HG03280 (cell line): ENCODE results near the gene PLA2G2F.

ENCODE experiments used
- ATAC-seq: cut with Tn5 transposase; IDR thresholded peaks from one replicate; pipeline ENCODE4 v1.9.1; 2021; ENCODE audit warnings: mild to moderate bottlenecking, moderate library complexity; ENCODE audit not compliant: unreplicated experiment

Gene PLA2G2F

GRCh38 chr1:20168564-20169491, 29.7 kb downstream of the PLA2G2F start:
- ATAC-seq: no peak

DNA sequence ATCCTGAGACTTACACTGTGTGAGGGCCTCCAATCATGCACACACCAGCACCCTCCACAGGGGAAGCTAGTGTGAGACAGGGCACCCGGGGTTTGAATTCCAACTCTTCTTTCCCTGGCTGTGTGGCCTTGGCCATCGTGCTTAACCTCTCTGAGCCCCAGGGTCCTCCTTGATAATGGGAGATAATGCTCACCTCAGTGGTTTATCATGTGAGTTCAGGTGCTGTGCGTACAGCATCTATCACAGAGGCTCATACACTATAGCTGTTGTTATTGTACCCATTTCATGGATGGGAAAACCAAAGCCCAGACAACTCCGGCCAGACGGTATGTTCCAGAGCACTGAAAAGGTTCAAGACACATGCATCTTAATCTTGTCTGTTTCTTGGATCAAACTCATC, 30.8 kb downstream of the PLA2G2F start:
- no peak for ATAC-seq

GRCh38 chr1:20172033-20172590, 33.0 kb downstream of the PLA2G2F start:
- ATAC-seq: no peak

DNA sequence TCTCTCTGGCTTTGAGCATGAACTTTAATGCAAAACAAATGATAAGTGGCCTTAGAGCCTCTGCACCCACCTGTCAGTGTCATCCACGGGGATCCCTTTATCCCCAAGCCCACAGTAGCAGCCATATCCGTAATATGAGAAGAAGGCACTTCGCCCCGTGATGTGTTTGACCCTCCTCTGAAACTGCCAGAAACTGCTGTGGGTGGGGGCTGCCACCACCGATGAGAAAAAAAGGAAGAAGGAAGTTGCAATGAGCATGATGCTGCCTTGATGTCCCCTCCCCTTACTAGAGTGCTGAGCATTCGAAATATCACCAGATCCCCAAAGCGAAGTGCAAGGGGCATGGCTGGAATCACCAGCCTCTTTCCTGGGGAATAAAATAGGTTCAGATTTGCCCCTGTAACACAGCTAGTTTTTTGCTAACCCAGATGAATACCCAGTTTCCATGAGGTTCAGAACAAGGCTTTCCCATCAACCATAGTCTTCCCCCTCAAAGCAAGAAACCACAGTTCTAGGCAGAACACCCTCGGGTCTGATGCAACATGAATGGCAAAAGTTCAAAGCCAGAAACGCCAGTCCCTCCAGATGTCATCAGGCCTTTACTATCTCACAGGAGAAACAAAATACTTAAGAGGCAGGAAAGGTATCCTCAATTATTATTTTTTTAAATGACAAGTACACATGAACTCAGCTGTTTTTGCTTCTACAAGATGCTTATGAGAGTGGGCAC, 36.0 kb downstream of the PLA2G2F start:
- no peak for ATAC-seq

DNA sequence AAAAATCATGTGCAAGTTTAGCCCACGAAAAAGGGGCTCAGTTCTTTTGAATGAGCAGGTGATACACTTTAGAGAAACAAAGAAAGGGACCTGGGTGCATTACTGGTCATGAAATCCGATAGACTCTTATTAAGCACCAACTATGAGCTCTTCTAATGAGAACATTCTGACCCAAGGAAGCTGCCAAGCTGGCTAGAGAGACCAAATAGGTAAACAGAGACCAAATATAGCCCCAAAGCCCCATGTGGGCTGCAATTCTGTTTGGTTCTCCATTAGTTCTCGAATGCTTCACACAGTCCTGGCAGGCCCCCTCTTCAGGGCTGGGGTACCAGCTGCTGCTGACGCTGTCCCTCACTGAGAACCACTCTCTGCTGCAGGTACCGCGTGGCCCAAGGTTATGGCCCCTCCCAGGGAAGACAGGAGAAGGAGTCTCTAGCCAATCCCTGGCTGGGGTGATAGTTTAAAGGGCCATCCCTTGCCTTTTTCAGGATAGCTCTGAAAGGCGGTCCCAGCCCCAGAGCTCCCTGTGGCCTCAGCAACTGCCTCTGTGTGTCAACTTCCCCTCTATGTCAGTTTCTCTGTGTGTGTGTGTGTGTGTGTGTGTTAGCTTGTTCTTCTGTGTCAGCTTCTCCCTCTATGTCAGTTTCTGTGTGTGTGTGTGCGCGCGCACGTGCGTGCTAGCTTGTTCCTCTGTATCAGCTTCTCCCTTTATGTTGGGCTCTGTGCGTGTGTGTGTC, 39.7 kb downstream of the PLA2G2F start:
- no peak for ATAC-seq

DNA sequence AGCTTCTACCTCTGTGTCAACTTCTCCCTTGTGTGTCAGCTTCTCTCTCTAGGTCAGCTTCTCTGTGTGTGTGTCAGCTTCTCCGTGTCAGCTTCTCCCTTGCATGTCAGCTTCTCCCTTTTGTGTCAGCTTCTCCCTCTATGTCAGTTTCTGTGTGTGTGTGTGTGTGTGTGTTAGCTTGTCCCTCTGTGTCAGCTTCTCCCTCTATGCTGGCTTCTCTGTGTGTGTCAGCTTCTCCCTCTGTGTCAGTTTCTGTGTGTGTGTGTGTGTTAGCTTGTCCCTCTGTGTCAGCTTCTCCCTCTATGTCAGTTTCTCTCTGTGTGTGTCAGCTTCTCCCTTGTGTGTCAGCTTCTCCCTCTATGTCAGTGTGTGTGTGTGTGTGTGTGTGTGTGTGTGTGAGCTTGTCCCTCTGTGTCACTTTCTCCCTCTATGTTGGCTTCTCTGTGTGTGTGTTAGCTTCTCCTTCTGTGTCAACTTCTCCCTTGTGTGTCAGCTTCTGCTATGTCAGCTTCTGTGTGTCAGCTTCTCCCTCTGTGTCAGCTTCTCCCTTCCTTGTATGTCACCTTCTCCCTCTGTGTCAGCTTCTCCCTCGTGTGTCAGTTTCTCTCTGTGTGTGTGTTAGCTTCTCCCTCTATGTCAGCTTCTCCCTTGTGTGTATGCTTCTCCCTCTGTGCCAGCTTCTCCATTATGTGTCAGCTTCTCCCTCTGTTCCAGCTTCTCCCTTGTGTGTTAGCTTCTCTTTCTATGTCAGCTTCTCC, 40.4 kb downstream of the PLA2G2F start:
- ATAC-seq: no peak

DNA sequence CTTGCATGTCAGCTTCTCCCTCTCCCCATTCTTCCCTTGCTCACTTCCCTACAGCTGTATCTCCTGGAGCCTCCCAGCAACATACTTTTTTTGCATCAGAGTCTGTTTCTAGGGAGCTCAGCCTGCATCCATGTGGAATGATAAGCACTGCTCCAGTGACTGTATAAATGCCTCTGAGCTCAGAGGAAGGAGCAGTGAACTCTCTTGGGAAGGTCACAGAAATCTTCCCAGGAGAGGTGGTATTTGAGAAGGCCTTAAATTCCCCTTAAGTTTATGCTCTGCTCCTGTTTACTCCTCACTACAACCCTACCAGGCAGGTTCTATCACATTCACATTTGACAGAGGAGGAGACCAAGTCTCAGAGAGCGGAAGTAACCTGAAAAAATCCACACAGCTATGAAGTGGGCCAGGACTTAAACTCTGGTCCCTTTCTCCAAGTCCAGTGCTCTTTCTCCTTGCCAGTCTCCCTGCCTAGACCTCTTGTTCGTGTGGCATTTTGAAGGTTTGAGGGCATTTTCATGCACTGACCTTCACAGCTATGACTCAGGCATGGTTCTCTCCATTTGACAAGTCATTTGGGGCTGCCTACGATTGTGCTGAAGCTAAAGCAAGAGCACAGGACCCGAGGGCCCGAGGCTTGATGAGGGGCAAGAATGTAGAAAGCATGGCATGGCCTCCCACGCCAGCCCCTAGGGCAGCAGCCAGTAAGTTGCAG, 41.2 kb downstream of the PLA2G2F start:
- no peak for ATAC-seq

DNA sequence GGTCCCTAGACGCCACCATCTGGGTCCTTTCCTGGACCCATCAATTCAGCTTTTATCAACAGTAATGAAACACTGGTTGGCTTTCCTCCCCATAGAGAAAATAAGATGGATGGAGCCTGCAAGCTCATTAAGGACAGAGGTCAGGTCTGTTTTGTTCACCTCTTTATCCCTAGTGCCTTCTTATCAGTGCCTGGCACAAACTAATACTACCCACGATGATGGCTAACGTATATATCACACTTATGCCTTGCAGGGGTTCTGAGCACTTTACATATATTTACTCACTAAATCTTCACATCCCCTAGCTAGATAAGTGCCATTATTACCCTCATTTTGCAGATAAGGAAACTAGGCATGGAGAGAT, 41.7 kb downstream of the PLA2G2F start:
- ATAC-seq: no peak

GRCh38 chr1:20182415-20182814, 43.3 kb downstream of the PLA2G2F start:
- no peak for ATAC-seq

- no peak for ATAC-seq
Measured at GRCh38 chr1:20183035-20183434, 43.9 kb downstream of the PLA2G2F start.

- no peak for ATAC-seq
Measured at GRCh38 chr1:20183616-20184271, 44.6 kb downstream of the PLA2G2F start.

DNA sequence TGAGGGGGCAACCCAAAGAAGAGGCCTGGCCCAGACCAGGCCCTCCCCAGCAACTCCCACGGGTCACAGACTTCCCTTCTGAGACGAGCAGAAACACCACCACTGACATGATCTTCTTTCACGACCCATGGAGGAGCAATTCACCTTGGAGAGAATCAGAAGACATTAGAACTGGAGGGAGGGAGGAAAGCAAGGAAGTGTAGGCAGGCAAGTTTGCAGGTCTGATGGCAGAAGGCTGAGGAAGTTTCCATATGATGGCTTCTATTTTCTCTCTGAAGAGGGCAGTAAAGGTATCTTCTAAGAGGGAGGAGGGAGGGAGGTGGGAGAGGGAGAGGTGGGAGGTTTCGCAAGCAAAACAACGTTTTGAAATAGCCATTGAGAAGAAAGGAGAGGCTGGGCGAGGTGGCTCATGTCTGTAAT, 45.4 kb downstream of the PLA2G2F start:
- no peak for ATAC-seq

- ATAC-seq: no peak
Measured at GRCh38 chr1:20184997-20185833, 46.1 kb downstream of the PLA2G2F start.

DNA sequence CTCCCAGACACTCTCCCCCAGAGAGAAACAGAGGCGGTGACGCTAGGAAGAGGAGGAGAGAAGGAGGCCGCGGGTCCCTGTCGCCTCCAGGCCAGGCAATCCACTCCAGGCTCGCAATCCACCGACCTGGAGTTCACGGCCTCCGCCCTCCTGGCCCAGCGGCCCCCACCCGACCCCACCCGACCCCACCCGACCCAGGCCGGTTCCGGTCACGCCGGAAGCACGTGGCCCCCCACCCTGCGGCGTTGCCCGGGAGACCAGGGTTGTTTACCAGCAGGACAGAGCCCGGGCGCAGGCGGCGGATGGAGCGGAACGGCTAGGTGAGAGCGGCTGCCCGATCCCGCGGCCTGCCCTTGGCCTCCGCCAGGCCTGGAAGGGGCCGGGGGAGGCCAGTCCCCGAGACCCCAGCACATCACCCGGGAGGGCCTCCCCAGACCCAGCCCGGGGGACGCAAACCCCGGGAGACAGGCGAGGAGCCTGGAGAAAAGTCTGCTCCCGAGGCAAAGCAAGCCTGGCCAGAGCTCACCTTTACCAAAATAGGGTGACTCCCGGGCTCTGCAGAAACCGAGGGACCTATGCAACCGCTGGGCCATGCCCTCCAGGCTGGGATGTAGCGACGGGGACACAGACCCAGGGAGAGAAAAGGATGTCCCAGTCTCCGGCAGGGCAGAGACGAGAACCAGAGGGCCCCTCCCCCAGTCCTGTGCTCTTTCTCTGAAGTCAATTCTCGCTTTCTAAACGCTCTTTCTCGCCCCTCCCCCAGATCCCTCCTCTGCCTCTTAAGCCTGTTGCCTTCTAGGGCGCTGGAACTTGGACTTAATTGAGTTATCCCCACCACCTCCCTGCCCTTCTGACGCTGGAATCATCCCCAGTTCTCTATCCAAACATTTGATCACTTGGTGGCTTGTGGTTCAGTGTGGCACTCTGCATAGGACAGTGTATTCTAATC, 47.0 kb downstream of the PLA2G2F start, which contains the start of the genes PLA2G2C and UBXN10:
Gene PLA2G2C, minus strand, starts transcription at position 685 of the 949 bp plus-strand sequence. CDS start 9,155 bp downstream, outside the sequence.
Gene UBXN10, plus strand, starts transcription at position 263 of the 949 bp plus-strand sequence. CDS start 4,466 bp downstream, outside the sequence.
- no peak for ATAC-seq

- ATAC-seq: no peak
Measured at GRCh38 chr1:20187103-20187812, 48.1 kb downstream of the PLA2G2F start.

- ATAC-seq: no peak
Measured at GRCh38 chr1:20187813-20188454, 48.8 kb downstream of the PLA2G2F start.
